Transverse colon (tissue), 4 donors: ENCODE results near the gene MKNK1.

ENCODE experiments used
- EP300 ChIP-seq: sonication (generic); formaldehyde crosslinking; IDR thresholded peaks from one replicate; pipeline ENCODE4 v1.6.1; 2017; ENCODE audit warnings: antibody characterized with exemption, low read depth
- POLR2A ChIP-seq: fragments of 450-650 bp; IDR thresholded peaks from one replicate; pipeline ENCODE4 v1.6.1; 2016; ENCODE audit warnings: antibody characterized with exemption, mild to moderate bottlenecking, moderate library complexity
- POLR2AphosphoS5 ChIP-seq, 3 donors: sonication (generic); formaldehyde crosslinking; IDR thresholded peaks; one replicate each; pipeline ENCODE4 v1.6.1; 2016; ENCODE audit warnings: antibody characterized with exemption in 3 of 3
- TF ChIP-seq, protein P1 (sequence below), 5 experiments: fragments of 200-600 bp in 3 of 5; fragments of 450-650 bp in 2 of 5; sonication (generic) in 3 of 5; IDR thresholded peaks; 1 replicate in 2 of 5; 2 replicates in 3 of 5; pipeline ENCODE4 v1.5.1; 2016 to 2017; ENCODE audit warnings: antibody characterized with exemption in 5 of 5, inconsistent platforms in 3 of 5, mild to moderate bottlenecking in 2 of 5, moderate library complexity in 1 of 5

- TF ChIP-seq, protein P1, sequence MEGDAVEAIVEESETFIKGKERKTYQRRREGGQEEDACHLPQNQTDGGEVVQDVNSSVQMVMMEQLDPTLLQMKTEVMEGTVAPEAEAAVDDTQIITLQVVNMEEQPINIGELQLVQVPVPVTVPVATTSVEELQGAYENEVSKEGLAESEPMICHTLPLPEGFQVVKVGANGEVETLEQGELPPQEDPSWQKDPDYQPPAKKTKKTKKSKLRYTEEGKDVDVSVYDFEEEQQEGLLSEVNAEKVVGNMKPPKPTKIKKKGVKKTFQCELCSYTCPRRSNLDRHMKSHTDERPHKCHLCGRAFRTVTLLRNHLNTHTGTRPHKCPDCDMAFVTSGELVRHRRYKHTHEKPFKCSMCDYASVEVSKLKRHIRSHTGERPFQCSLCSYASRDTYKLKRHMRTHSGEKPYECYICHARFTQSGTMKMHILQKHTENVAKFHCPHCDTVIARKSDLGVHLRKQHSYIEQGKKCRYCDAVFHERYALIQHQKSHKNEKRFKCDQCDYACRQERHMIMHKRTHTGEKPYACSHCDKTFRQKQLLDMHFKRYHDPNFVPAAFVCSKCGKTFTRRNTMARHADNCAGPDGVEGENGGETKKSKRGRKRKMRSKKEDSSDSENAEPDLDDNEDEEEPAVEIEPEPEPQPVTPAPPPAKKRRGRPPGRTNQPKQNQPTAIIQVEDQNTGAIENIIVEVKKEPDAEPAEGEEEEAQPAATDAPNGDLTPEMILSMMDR (IDR thresholded peaks at IDR 0.05) = no peak
- no peak for TF ChIP-seq EP300
- no peak for TF ChIP-seq POLR2AphosphoS5 (IDR thresholded peaks at IDR 0.05)
- TF ChIP-seq POLR2A = no peak
Observed at GRCh38 chr1:46612937-46613660, 9.0 kb upstream of the MKNK1 start.
